ENCODE measurements around the gene TCEAL1.
A peak's percentile ranks its signal among the peaks of the same experiment; 100 is the strongest.

Gene TCEAL1

GRCh38 chrX:103613362-103613890 lies 15.3 kb upstream of the TCEAL1 start:
- H3K4me3 ChIP-seq (ENCODE audit: low read length), result no peak overlapping the region
- H3K9ac ChIP-seq (ENCODE audit: low read depth, low read length), result no peak overlapping the region
- no peaks in the 10 kb centered on the region for H3K9me3 ChIP-seq (replicated peaks; ENCODE audit: low read length)
- peaks cover 5% of the 10 kb centered on the region for H3K36me3 ChIP-seq (ENCODE audit: insufficient read depth, low read length)
- H3K4me2 ChIP-seq (ENCODE audit: low read length), result no peak overlapping the region
- no peaks in the 10 kb centered on the region for H3K27me3 ChIP-seq (ENCODE audit: control insufficient read depth, insufficient read depth, low read length)
- peaks cover 21% of the 10 kb centered on the region for H3K4me1 ChIP-seq (ENCODE audit: control insufficient read depth, insufficient read depth, low read length)

GRCh38 chrX:103614999-103615398 lies 13.8 kb upstream of the TCEAL1 start:
- Histone ChIP-seq H3K9ac (ENCODE audit: low read depth, low read length) (no peak overlapping the region), H3K9me3 (replicated peaks; ENCODE audit: low read length) (no peaks in the 10 kb centered on the region), H3K27me3 (ENCODE audit: control insufficient read depth, insufficient read depth, low read length) (no peaks in the 10 kb centered on the region), H3K4me3 (ENCODE audit: low read length) (no peak overlapping the region), H3K4me1 (ENCODE audit: control insufficient read depth, insufficient read depth, low read length) (peaks cover 21% of the 10 kb centered on the region), H3K4me2 (ENCODE audit: low read length) (no peak overlapping the region), H3K36me3 (ENCODE audit: insufficient read depth, low read length) (peaks cover 5% of the 10 kb centered on the region)

- H3K27me3 ChIP-seq (ENCODE audit: control insufficient read depth, insufficient read depth, low read length), result no peaks in the 10 kb centered on the region
- H3K9me3 ChIP-seq (replicated peaks; ENCODE audit: low read length), result no peaks in the 10 kb centered on the region
- H3K9ac ChIP-seq (ENCODE audit: low read depth, low read length), result no peak overlapping the region
- H3K4me3 ChIP-seq (ENCODE audit: low read length), result no peak overlapping the region
- H3K4me2 ChIP-seq (ENCODE audit: low read length), result no peak overlapping the region
- no peaks in the 10 kb centered on the region for H3K36me3 ChIP-seq (ENCODE audit: insufficient read depth, low read length)
- peaks cover 21% of the 10 kb centered on the region for H3K4me1 ChIP-seq (ENCODE audit: control insufficient read depth, insufficient read depth, low read length)
These were observed 12.9 kb upstream of the TCEAL1 start for GRCh38 chrX:103615781-103616371.

- H3K9ac ChIP-seq (ENCODE audit: low read depth, low read length), result no peak overlapping the region
- no peaks in the 10 kb centered on the region for H3K27me3 ChIP-seq (ENCODE audit: control insufficient read depth, insufficient read depth, low read length)
- H3K4me2 ChIP-seq (ENCODE audit: low read length), result no peak overlapping the region
These were observed 12.0 kb upstream of the TCEAL1 start for GRCh38 chrX:103616676-103617186.

GRCh38 chrX:103624111-103624510 lies 4.7 kb upstream of the TCEAL1 start:
- H3K27me3 ChIP-seq (ENCODE audit: control insufficient read depth, insufficient read depth, low read length), result no peaks in the 10 kb centered on the region
- no peak overlapping the region for H3K9ac ChIP-seq (ENCODE audit: low read depth, low read length)
- no peak overlapping the region for H3K4me3 ChIP-seq (ENCODE audit: low read length)
- H3K4me1 ChIP-seq (ENCODE audit: control insufficient read depth, insufficient read depth, low read length), result peaks cover 4% of the 10 kb centered on the region
- H3K9me3 ChIP-seq (replicated peaks; ENCODE audit: low read length), result no peaks in the 10 kb centered on the region
- no peak overlapping the region for H3K4me2 ChIP-seq (ENCODE audit: low read length)
- H3K36me3 ChIP-seq (ENCODE audit: insufficient read depth, low read length), result no peaks in the 10 kb centered on the region

More at GRCh38 chrX:103616676-103617186, 12.0 kb upstream of the TCEAL1 start:
- Histone ChIP-seq H3K36me3 (ENCODE audit: insufficient read depth, low read length) (no peaks in the 10 kb centered on the region), H3K9me3 (replicated peaks; ENCODE audit: low read length) (no peaks in the 10 kb centered on the region), H3K4me1 (ENCODE audit: control insufficient read depth, insufficient read depth, low read length) (peaks cover 21% of the 10 kb centered on the region), H3K4me3 (ENCODE audit: low read length) (no peak overlapping the region)

GRCh38 chrX:103626855-103627254 lies 1.9 kb upstream of the TCEAL1 start:
- Histone ChIP-seq H3K4me2 (ENCODE audit: low read length) (no peak overlapping the region), H3K36me3 (ENCODE audit: insufficient read depth, low read length) (no peaks in the 10 kb centered on the region), H3K27me3 (ENCODE audit: control insufficient read depth, insufficient read depth, low read length) (no peaks in the 10 kb centered on the region), H3K9me3 (replicated peaks; ENCODE audit: low read length) (no peaks in the 10 kb centered on the region), H3K4me1 (ENCODE audit: control insufficient read depth, insufficient read depth, low read length) (peaks cover 4% of the 10 kb centered on the region), H3K4me3 (ENCODE audit: low read length) (no peak overlapping the region), H3K9ac (ENCODE audit: low read depth, low read length) (no peak overlapping the region)

- H3K9me3 ChIP-seq (replicated peaks; ENCODE audit: low read length), result no peaks in the 10 kb centered on the region
- peaks cover 4% of the 10 kb centered on the region for H3K4me1 ChIP-seq (ENCODE audit: control insufficient read depth, insufficient read depth, low read length)
- H3K36me3 ChIP-seq (ENCODE audit: insufficient read depth, low read length), result no peaks in the 10 kb centered on the region
- peak overlapping the region; percentile 86 for H3K4me2 ChIP-seq (ENCODE audit: low read length)
- H3K27me3 ChIP-seq (ENCODE audit: control insufficient read depth, insufficient read depth, low read length), result no peaks in the 10 kb centered on the region
- H3K9ac ChIP-seq (ENCODE audit: low read depth, low read length), result peak overlapping the region; percentile 94
- peak overlapping the region; percentile 79 for H3K4me3 ChIP-seq (ENCODE audit: low read length)
These were observed 769 bp downstream of the TCEAL1 start for GRCh38 chrX:103629318-103630170.

- peak overlapping the region; percentile 94 for H3K9ac ChIP-seq (ENCODE audit: low read depth, low read length)
- peak overlapping the region; percentile 79 for H3K4me3 ChIP-seq (ENCODE audit: low read length)
- peaks cover 4% of the 10 kb centered on the region for H3K4me1 ChIP-seq (ENCODE audit: control insufficient read depth, insufficient read depth, low read length)
- H3K4me2 ChIP-seq (ENCODE audit: low read length), result peak overlapping the region; percentile 86
- no peaks in the 10 kb centered on the region for H3K9me3 ChIP-seq (replicated peaks; ENCODE audit: low read length)
- no peaks in the 10 kb centered on the region for H3K27me3 ChIP-seq (ENCODE audit: control insufficient read depth, insufficient read depth, low read length)
- no peaks in the 10 kb centered on the region for H3K36me3 ChIP-seq (ENCODE audit: insufficient read depth, low read length)
These were observed 1.4 kb downstream of the TCEAL1 start for GRCh38 chrX:103630171-103630511.

GRCh38 chrX:103631145-103631544 lies 2.4 kb downstream of the TCEAL1 start:
- peak overlapping the region; percentile 86 for H3K4me2 ChIP-seq (ENCODE audit: low read length)
- no peaks in the 10 kb centered on the region for H3K9me3 ChIP-seq (replicated peaks; ENCODE audit: low read length)
- H3K4me1 ChIP-seq (ENCODE audit: control insufficient read depth, insufficient read depth, low read length), result peaks cover 9% of the 10 kb centered on the region
- no peaks in the 10 kb centered on the region for H3K36me3 ChIP-seq (ENCODE audit: insufficient read depth, low read length)
- H3K4me3 ChIP-seq (ENCODE audit: low read length), result peak overlapping the region; percentile 43
- H3K27me3 ChIP-seq (ENCODE audit: control insufficient read depth, insufficient read depth, low read length), result no peaks in the 10 kb centered on the region
- no peak overlapping the region for H3K9ac ChIP-seq (ENCODE audit: low read depth, low read length)

- H3K4me1 ChIP-seq (ENCODE audit: control insufficient read depth, insufficient read depth, low read length), result peaks cover 34% of the 10 kb centered on the region
- H3K4me3 ChIP-seq (ENCODE audit: low read length), result no peak overlapping the region
- no peaks in the 10 kb centered on the region for H3K36me3 ChIP-seq (ENCODE audit: insufficient read depth, low read length)
- H3K4me2 ChIP-seq (ENCODE audit: low read length), result no peak overlapping the region
- no peaks in the 10 kb centered on the region for H3K9me3 ChIP-seq (replicated peaks; ENCODE audit: low read length)
- H3K9ac ChIP-seq (ENCODE audit: low read depth, low read length), result no peak overlapping the region
- H3K27me3 ChIP-seq (ENCODE audit: control insufficient read depth, insufficient read depth, low read length), result no peaks in the 10 kb centered on the region
These were observed 6.7 kb downstream of the TCEAL1 start for GRCh38 chrX:103635436-103635835.

GRCh38 chrX:103637604-103638338 lies 9.0 kb downstream of the TCEAL1 start:
- no peak overlapping the region for H3K4me3 ChIP-seq (ENCODE audit: low read length)
- H3K9ac ChIP-seq (ENCODE audit: low read depth, low read length), result no peak overlapping the region
- no peaks in the 10 kb centered on the region for H3K9me3 ChIP-seq (replicated peaks; ENCODE audit: low read length)
- H3K36me3 ChIP-seq (ENCODE audit: insufficient read depth, low read length), result no peaks in the 10 kb centered on the region
- H3K27me3 ChIP-seq (ENCODE audit: control insufficient read depth, insufficient read depth, low read length), result no peaks in the 10 kb centered on the region
- H3K4me2 ChIP-seq (ENCODE audit: low read length), result no peak overlapping the region
- peaks cover 41% of the 10 kb centered on the region for H3K4me1 ChIP-seq (ENCODE audit: control insufficient read depth, insufficient read depth, low read length)
